PC-3 (cell line): Measurements from ENCODE around the gene FOXL3. TPM values are rescaled to one million over a fixed set of nuclear protein-coding genes. Genes with fewer than 3 reads are reported as not detected.

Experiments
- ATAC-seq: fragments of 200-7000 bp; cut with Tn5 transposase; 2 replicates; pipeline ENCODE4 v1.9.1; 2020; ENCODE audit warnings: mild to moderate bottlenecking, moderate library complexity
- BruUV-seq: library from RNA; stranded (reverse); fragments of 400-500 nt; replicated peaks from 2 replicates; lab custom pipeline; 2021; lab: Mats Ljungman, UMichigan
- CTCF ChIA-PET: fragments of 300-600 bp; sonication (Branson Sonifier 250); formaldehyde crosslinking; loops from one replicate; lab custom pipeline; 2022; ENCODE audit warnings: antibody characterized with exemption; lab: Charles Lee
- POLR2A ChIA-PET: fragments of 300-600 bp; sonication (Branson Sonifier 250); formaldehyde crosslinking; loops from one replicate; lab custom pipeline; 2022; ENCODE audit warnings: antibody characterized with exemption; ENCODE audit not compliant: unreplicated experiment; lab: Charles Lee
- DNase-seq: peaks from one replicate; pipeline ENCODE4 v3.0.0-alpha.2; 2015
- H2AFZ ChIP-seq: fragments of 300-600 bp; sonication (generic); 2 replicates; pipeline ENCODE4 v1.6.0; 2016; ENCODE audit warnings: antibody characterized with exemption, low read length
- H3F3A ChIP-seq: fragments of 300-600 bp; sonication (generic); one replicate; pipeline ENCODE4 v1.6.0; 2017; ENCODE audit warnings: antibody characterized with exemption, low read length, control low read depth, mild to moderate bottlenecking; ENCODE audit not compliant: unreplicated experiment
- H3K27ac ChIP-seq: fragments of 300-600 bp; sonication (generic); 2 replicates; pipeline ENCODE4 v1.5.1; 2016; ENCODE audit warnings: mild to moderate bottlenecking, low read length
- H3K27me3 ChIP-seq: fragments of 300-600 bp; sonication (generic); 2 replicates; pipeline ENCODE4 v1.6.1; 2016; ENCODE audit warnings: low read length, mixed read lengths
- H3K36me3 ChIP-seq: fragments of 300-600 bp; sonication (generic); 2 replicates; pipeline ENCODE4 v1.6.1; 2016; ENCODE audit warnings: low read depth, mixed run types, low read length, mixed read lengths
- H3K4me1 ChIP-seq: fragments of 300-600 bp; sonication (generic); 2 replicates; pipeline ENCODE4 v1.5.1; 2016; ENCODE audit warnings: low read length; ENCODE audit not compliant: insufficient read depth
- H3K4me2 ChIP-seq: fragments of 300-600 bp; sonication (generic); 2 replicates; pipeline ENCODE4 v1.6.0; 2016; ENCODE audit warnings: low read length
- H3K4me3 ChIP-seq: fragments of 300-600 bp; sonication (generic); 2 replicates; pipeline ENCODE4 v1.5.1; 2016; ENCODE audit warnings: mild to moderate bottlenecking, low read length, mixed read lengths
- H3K79me2 ChIP-seq: fragments of 300-600 bp; sonication (generic); 2 replicates; pipeline ENCODE4 v1.6.1; 2017; ENCODE audit warnings: low read length, mixed read lengths
- H3K9ac ChIP-seq: fragments of 300-600 bp; sonication (generic); 2 replicates; pipeline ENCODE4 v1.6.0; 2016; ENCODE audit warnings: mild to moderate bottlenecking, low read length
- H3K9me2 ChIP-seq: fragments of 300-600 bp; sonication (generic); replicated peaks from 2 replicates; pipeline ENCODE4 v1.6.1; 2016; ENCODE audit warnings: mixed run types, low read length, mixed read lengths
- H3K9me3 ChIP-seq: fragments of 300-600 bp; sonication (generic); 2 replicates; pipeline ENCODE4 v1.6.1; 2016; ENCODE audit warnings: low read length, mixed read lengths
- H4K20me1 ChIP-seq: fragments of 300-600 bp; sonication (generic); 2 replicates; pipeline ENCODE4 v1.6.1; 2016; ENCODE audit warnings: low read length, mixed read lengths
- EZH2 ChIP-seq: fragments of 300-600 bp; sonication (generic); IDR thresholded peaks from one replicate; pipeline ENCODE4 v1.6.1; 2017; ENCODE audit warnings: antibody characterized with exemption, mild to moderate bottlenecking, low read length; ENCODE audit not compliant: unreplicated experiment
- EZH2phosphoT487 ChIP-seq: fragments of 300-600 bp; sonication (generic); IDR thresholded peaks from 2 replicates; pipeline ENCODE4 v1.6.1; 2018; ENCODE audit warnings: mild to moderate bottlenecking, antibody characterized with exemption, low read length, borderline replicate concordance
- intact Hi-C: fragments of 100-400 bp; cut with micrococcal nuclease; formaldehyde crosslinking; loops from 2 replicates; pipeline ENCODE4 v1.9.0; 2023
- total RNA-seq: library from RNA; depleted of rRNA; stranded (reverse); fragments of >200 nt; gene quantifications from 2 replicates; pipeline ENCODE4 v1.2.3, GENCODE V29; 2014
- TF ChIP-seq, protein P1 (sequence below): fragments of 300-600 bp; sonication (generic); conservative IDR thresholded peaks from 2 replicates; pipeline ENCODE4 v1.5.1; 2017; ENCODE audit warnings: antibody characterized with exemption, low read depth, mild to moderate bottlenecking, low read length

FOXL3 gene
- total RNA-seq, 1 experiment from 2014 or later: not detected

DNA sequence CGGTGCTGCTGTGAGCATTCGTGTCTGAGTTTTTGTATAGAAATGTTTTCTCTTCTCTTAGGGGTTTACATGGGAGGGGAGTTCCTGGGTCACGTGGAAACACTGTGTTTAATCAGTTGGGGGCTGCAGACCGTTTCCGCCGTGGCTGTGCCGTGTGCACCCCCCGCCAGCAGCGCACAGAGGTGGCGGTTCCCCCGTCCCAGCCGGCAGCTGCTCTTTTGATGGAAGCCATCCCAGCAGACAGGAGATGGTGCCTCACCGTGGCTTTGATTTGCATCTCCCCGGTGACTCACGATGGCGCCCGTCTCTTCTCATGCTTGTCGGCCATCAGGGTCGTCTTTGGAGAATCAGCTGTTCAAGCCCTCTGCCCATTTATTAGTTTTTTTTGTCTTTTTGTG is 34.9 kb upstream of the FOXL3 start:
- intact Hi-C loops: no loop called here
- no TSS peak for BruUV-seq

DNA sequence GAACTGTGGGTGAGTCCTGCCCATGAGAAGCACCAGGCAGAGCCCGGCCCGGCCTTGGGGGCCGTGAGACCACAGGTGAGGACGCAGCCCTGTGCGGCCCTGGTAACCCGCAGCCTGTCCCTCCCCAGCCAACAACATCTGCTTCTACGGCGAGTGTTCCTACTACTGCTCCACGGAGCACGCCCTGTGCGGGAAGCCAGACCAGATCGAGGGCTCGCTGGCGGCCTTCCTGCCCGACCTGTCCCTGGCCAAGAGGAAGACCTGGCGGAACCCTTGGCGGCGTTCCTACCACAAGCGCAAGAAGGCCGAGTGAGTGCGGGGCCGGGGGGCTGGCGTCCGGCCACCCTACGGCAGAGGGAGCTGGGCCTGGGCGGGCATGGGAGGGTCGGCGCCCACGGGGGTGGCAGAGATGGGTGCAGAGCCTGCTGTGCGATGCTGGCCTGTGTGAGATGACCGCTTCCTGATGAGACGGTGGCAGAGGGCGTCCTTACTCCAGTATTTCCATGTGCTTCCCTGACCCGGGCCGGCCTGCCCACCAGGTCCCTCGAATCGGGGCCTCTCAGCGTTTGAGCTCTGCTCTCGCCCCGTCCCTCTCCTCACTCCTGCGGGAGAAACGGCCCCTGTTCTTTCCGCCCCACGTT is 34.1 kb upstream of the FOXL3 start:
- intact Hi-C loops: no loop called here
- Histone ChIP-seq H3K9me3 (no peaks in the 10 kb centered on the region), H3K27ac (no peak overlapping the region), H3K4me3 (no peak overlapping the region), H2AFZ (no peak overlapping the region), H3K36me3 (peaks cover 26% of the 10 kb centered on the region), H3K79me2 (no peaks in the 10 kb centered on the region), H3K9me2 (no peaks in the 10 kb centered on the region), H3K4me2 (no peak overlapping the region), H4K20me1 (no peaks in the 10 kb centered on the region), H3K9ac (no peak overlapping the region), H3K4me1 (no peaks in the 10 kb centered on the region), H3F3A (no peaks in the 10 kb centered on the region), H3K27me3 (no peaks in the 10 kb centered on the region)
- ATAC-seq: no peak
- ChIA-PET CTCF (no interaction called here), POLR2A (no interaction called here)
- no TSS peak for BruUV-seq
- TF ChIP-seq EZH2: no peak
- TF ChIP-seq, protein P1, sequence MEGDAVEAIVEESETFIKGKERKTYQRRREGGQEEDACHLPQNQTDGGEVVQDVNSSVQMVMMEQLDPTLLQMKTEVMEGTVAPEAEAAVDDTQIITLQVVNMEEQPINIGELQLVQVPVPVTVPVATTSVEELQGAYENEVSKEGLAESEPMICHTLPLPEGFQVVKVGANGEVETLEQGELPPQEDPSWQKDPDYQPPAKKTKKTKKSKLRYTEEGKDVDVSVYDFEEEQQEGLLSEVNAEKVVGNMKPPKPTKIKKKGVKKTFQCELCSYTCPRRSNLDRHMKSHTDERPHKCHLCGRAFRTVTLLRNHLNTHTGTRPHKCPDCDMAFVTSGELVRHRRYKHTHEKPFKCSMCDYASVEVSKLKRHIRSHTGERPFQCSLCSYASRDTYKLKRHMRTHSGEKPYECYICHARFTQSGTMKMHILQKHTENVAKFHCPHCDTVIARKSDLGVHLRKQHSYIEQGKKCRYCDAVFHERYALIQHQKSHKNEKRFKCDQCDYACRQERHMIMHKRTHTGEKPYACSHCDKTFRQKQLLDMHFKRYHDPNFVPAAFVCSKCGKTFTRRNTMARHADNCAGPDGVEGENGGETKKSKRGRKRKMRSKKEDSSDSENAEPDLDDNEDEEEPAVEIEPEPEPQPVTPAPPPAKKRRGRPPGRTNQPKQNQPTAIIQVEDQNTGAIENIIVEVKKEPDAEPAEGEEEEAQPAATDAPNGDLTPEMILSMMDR: no peak
- TF ChIP-seq EZH2phosphoT487: no peak
- DNase-seq: no peak

More for the DNA sequence above, 34.9 kb upstream of the FOXL3 start:
- Histone ChIP-seq H3K9me3 (no peaks in the 10 kb centered on the region), H3K4me3 (no peak overlapping the region), H3K36me3 (peaks cover 19% of the 10 kb centered on the region), H3K79me2 (no peaks in the 10 kb centered on the region), H3K27me3 (no peaks in the 10 kb centered on the region), H3F3A (no peaks in the 10 kb centered on the region), H4K20me1 (no peaks in the 10 kb centered on the region), H3K27ac (no peak overlapping the region), H3K4me2 (no peak overlapping the region), H3K9me2 (no peaks in the 10 kb centered on the region), H3K4me1 (no peaks in the 10 kb centered on the region), H2AFZ (no peak overlapping the region), H3K9ac (no peak overlapping the region)
- DNase-seq (no peak), ATAC-seq (no peak)
- CTCF ChIA-PET: no interaction called here
- POLR2A ChIA-PET: no interaction called here
- TF ChIP-seq EZH2phosphoT487 (no peak), EZH2 (no peak)
- TF ChIP-seq, protein P1: no peak

DNA sequence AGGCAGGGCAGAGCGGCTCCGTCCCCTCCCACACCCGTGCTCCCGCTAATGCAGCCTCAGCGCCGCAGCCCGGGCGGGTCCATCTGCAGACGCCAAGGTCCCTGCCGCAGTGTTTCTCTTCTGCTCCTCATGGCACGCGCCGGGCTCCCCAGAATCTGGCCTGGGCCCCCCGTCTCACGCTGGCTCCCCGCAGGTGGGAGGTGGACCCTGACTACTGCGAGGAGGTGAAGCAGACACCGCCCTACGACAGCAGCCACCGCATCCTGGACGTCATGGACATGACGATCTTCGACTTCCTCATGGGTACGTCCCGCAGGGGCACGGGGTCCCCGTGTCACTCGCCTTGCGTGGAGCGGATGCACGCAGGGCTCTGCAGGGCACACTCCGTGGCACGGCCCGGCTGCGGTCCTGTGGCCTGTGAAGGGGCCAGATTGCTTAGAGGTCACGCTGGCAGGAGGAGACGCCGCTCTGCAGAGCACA is 33.5 kb upstream of the FOXL3 start:
- Histone ChIP-seq H3K9ac (no peak overlapping the region), H2AFZ (no peak overlapping the region), H3K9me2 (no peaks in the 10 kb centered on the region), H4K20me1 (no peaks in the 10 kb centered on the region), H3K36me3 (peaks cover 26% of the 10 kb centered on the region), H3K27me3 (no peaks in the 10 kb centered on the region), H3K4me1 (no peaks in the 10 kb centered on the region), H3K4me2 (no peak overlapping the region), H3K4me3 (no peak overlapping the region), H3F3A (no peaks in the 10 kb centered on the region), H3K9me3 (no peaks in the 10 kb centered on the region), H3K27ac (no peak overlapping the region), H3K79me2 (no peaks in the 10 kb centered on the region)
- ChIA-PET CTCF (no interaction called here), POLR2A (no interaction called here)
- intact Hi-C loops: no loop called here
- BruUV-seq: no TSS peak
- ATAC-seq (no peak), DNase-seq (no peak)
- TF ChIP-seq EZH2phosphoT487: no peak
- TF ChIP-seq EZH2: no peak
- TF ChIP-seq, protein P1: no peak
